Nephron (organoid): Measurements from ENCODE around the gene MN1.

Source experiments
- H3K27ac Mint-ChIP-seq, 3 experiments: 2 replicates each; pipeline ENCODE4 v1.8.0; 2020; ENCODE audit warnings: mixed read lengths in 3 of 3, mild to moderate bottlenecking in 2 of 3, moderate library complexity in 1 of 3
- H3K27me3 Mint-ChIP-seq: 2 replicates; pipeline ENCODE4 v1.8.0; 2021; ENCODE audit warnings: low read depth, mild to moderate bottlenecking, moderate library complexity, mixed read lengths
- H3K36me3 Mint-ChIP-seq: 2 replicates; pipeline ENCODE4 v1.8.0; 2020; ENCODE audit warnings: low read depth, mixed read lengths
- H3K4me1 Mint-ChIP-seq: 2 replicates; pipeline ENCODE4 v1.8.0; 2020; ENCODE audit warnings: mixed read lengths
- H3K4me3 Mint-ChIP-seq, 3 experiments: 2 replicates each; pipeline ENCODE4 v1.8.0; 2020; ENCODE audit warnings: mild to moderate bottlenecking in 3 of 3, mixed read lengths in 3 of 3, moderate library complexity in 2 of 3
- H3K9me3 Mint-ChIP-seq: 2 replicates; pipeline ENCODE4 v1.8.0; 2020; ENCODE audit warnings: mixed read lengths
- TF ChIP-seq, protein P1 (sequence below), 3 experiments: fragments of 200-600 bp; sonication (generic); IDR thresholded peaks; one replicate each; pipeline ENCODE4 v1.5.0; 2021; ENCODE audit warnings: antibody characterized with exemption in 3 of 3; ENCODE audit not compliant: unreplicated experiment in 3 of 3

Gene MN1

DNA sequence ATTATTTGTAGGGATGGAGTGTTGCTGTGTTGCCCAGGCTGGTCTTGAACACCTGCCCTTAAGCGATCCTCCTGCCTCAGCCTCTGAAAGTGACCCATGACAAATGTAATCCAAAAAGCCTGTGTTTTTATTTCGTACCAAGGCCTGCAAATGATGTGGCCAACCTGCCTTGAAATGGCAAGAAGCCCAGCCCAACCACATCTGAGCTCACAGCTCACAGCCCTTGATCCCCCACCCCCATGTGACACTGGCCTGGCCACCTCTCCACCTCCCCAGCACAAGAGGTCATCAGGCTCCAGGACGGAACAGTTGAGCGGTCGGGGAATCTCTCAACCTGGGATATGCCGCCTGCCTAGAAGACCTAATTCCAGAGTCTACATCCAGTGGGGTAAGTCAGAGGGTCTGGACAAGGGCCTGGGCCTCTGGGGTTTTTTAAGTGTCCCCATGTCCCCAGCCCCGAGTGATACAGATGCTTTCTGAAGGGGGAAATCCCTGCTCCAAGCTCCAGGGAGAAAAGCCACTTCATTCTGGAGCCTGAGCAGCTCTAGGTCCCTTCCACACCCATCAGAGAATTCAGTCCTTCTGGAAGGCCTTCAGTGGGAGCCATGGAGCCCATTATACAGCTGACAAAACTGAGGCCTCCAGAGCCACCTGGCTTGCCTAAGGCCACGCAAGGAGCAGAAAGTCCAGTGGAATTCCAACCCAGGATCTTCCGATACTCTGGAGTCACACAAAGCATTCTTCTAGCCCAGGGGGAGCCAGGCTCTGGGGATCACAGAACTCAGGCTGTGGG is 70.7 kb downstream of the MN1 start:
- H3K36me3 Mint-ChIP-seq, result no peaks in the 10 kb centered on the region
- no peaks in the 10 kb centered on the region for H3K9me3 Mint-ChIP-seq
- no peak overlapping the region for H3K4me3 Mint-ChIP-seq
- TF ChIP-seq, protein P1, sequence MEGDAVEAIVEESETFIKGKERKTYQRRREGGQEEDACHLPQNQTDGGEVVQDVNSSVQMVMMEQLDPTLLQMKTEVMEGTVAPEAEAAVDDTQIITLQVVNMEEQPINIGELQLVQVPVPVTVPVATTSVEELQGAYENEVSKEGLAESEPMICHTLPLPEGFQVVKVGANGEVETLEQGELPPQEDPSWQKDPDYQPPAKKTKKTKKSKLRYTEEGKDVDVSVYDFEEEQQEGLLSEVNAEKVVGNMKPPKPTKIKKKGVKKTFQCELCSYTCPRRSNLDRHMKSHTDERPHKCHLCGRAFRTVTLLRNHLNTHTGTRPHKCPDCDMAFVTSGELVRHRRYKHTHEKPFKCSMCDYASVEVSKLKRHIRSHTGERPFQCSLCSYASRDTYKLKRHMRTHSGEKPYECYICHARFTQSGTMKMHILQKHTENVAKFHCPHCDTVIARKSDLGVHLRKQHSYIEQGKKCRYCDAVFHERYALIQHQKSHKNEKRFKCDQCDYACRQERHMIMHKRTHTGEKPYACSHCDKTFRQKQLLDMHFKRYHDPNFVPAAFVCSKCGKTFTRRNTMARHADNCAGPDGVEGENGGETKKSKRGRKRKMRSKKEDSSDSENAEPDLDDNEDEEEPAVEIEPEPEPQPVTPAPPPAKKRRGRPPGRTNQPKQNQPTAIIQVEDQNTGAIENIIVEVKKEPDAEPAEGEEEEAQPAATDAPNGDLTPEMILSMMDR (IDR thresholded peaks at IDR 0.05; ENCODE audit: unreplicated experiment in 3 of 3), result no peak
- H3K27me3 Mint-ChIP-seq, result peaks cover 24% of the 10 kb centered on the region
- peaks cover 26% of the 10 kb centered on the region for H3K4me1 Mint-ChIP-seq
- no peak overlapping the region for H3K27ac Mint-ChIP-seq

DNA sequence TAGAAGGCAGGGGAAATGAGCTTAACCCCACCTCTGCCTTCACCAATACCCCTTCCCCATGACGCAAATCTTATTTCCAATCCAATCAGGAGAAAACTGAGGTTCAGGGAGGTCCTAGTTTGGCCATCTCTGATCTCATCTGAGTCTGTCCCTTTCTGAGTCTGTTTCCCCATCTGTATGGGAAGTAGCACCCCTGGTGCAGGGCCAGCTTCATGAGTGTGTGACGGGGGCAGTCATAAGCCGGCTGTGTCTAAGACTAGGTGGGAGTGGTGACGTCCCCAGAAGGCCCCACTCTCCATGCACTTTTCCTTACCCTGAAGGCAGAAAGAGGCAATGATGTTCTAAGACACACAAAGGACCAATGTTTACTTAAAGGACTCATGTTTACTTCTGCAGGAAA is 72.3 kb downstream of the MN1 start:
- H3K9me3 Mint-ChIP-seq, result peaks cover 10% of the 10 kb centered on the region
- H3K36me3 Mint-ChIP-seq, result no peaks in the 10 kb centered on the region

DNA sequence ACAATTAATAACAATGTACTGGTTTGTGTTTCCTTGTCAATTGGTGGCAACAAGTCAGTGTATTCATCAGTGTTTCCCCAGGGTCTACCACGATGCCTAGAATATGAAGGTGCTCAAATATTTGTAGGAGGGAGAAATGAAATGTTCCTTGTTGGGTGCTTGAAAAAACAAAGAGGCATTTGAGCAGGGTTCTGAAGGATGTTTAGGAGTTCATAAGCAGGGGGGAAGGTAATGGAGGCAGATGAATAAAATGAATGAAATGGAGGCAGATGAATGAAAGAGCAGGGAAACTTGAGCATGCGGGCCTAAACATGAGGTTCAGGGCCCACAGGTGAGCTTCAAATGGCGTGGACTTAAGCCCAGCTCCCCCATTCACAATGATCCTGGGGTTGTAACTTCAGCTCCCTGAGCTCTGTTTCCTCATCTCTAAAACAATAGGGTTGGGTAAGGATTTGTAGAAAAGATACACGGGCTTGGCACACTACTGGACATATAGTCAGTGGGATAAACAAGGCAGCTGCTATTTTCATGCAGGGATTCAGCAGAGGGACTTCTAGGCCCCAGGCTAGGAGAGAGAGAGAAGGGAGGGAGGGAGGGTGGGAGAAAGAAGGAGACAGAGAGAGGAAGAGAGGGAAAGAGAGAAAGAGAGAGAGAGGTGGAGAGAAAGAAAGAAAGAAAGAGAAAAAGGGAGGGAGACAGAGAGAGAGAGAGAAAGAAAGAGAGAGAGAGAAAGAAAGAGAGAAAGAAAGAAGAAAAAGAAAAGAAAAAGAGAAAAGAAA is 73.7 kb downstream of the MN1 start:
- H3K36me3 Mint-ChIP-seq, result no peaks in the 10 kb centered on the region
- peaks cover 16% of the 10 kb centered on the region for H3K9me3 Mint-ChIP-seq
- TF ChIP-seq, protein P1 (IDR thresholded peaks at IDR 0.05; ENCODE audit: unreplicated experiment in 3 of 3), result no peak
- H3K27ac Mint-ChIP-seq, result peak overlapping the region; percentile 27 to 64 (median 55)
- peaks cover 35% of the 10 kb centered on the region for H3K4me1 Mint-ChIP-seq
- peaks cover 18% of the 10 kb centered on the region for H3K27me3 Mint-ChIP-seq
- H3K4me3 Mint-ChIP-seq, result no peak overlapping the region

More for the DNA sequence above, 72.3 kb downstream of the MN1 start:
- peaks cover 22% of the 10 kb centered on the region for H3K27me3 Mint-ChIP-seq
- no peak overlapping the region for H3K4me3 Mint-ChIP-seq
- TF ChIP-seq, protein P1 (IDR thresholded peaks at IDR 0.05; ENCODE audit: unreplicated experiment in 3 of 3), result no peak
- peak overlapping the region in 1 of 3 experiments; percentile 38 for H3K27ac Mint-ChIP-seq
- peaks cover 35% of the 10 kb centered on the region for H3K4me1 Mint-ChIP-seq

DNA sequence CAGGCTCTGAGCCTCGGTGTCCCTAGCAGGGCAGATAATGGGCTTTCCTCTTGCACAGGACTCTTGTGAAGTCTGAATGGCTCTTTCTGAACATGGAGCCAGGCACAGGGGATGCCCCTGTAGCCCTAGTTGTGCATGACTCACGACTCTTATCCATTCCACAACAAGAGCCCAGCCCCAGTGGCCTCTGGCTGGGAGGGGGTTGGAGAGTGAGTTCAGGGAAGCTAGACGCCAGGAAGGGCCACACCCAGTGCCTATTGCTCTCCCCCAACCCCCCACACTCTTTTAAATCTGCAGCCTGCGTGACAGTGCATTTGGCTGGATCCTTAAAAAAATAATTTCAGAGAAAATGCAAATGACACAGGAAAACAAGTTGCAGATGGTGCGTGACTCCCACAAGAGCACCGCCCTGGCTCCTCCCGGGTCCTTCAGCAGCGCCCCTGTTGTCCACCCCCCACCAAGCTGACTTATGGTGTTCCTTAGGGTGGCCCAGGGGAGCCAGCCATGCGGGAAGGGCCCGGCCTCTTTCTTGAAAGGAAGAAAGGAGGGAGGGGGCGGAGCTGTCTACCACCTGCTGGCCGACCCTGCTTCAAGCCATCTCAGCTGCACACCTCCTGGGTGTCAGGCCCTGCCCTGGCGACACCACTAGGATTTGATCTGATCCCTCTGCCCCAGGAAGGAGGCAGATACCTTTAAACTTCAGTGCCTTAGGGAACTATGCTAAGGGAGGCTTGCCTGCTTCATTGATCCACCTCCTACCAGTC is 74.7 kb downstream of the MN1 start:
- no peak overlapping the region for H3K4me3 Mint-ChIP-seq

DNA sequence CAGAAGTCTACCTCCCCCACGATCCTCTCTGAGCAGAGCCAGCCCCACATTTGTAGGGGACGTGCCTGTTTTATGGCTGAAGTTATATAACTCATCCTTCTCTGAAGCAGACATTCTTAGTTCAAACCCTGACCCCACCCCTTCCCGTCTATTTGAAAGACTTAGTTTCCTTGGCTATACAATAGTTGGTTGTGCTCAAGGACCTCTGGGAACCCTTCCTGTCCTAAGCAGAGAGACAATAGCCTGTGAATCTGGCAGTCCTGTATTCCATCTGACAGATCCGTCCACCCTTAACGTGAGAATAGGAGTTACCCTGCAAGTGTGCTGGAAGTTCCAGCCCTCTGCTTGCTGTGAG is 75.2 kb downstream of the MN1 start:
- H3K27me3 Mint-ChIP-seq, result peaks cover 19% of the 10 kb centered on the region
- H3K9me3 Mint-ChIP-seq, result peaks cover 16% of the 10 kb centered on the region
- peak overlapping the region; percentile 27 to 92 (median 76) for H3K27ac Mint-ChIP-seq
- TF ChIP-seq, protein P1 (IDR thresholded peaks at IDR 0.05; ENCODE audit: unreplicated experiment in 3 of 3), result no peak
- no peak overlapping the region for H3K4me3 Mint-ChIP-seq
- H3K36me3 Mint-ChIP-seq, result no peaks in the 10 kb centered on the region
- H3K4me1 Mint-ChIP-seq, result peaks cover 35% of the 10 kb centered on the region

More for the DNA sequence above, 74.7 kb downstream of the MN1 start:
- Mint-ChIP-seq H3K4me1 (peaks cover 35% of the 10 kb centered on the region), H3K9me3 (peaks cover 16% of the 10 kb centered on the region), H3K27ac (peak overlapping the region; percentile 27 to 92 (median 76)), H3K36me3 (no peaks in the 10 kb centered on the region), H3K27me3 (peaks cover 20% of the 10 kb centered on the region)
- TF ChIP-seq, protein P1 (IDR thresholded peaks at IDR 0.05; ENCODE audit: unreplicated experiment in 3 of 3), result no peak
